Measurements from ENCODE around the gene XCL1.

- TF ChIP-seq EZH2 (IDR thresholded peaks at IDR 0.05; ENCODE audit: low read length, unreplicated experiment) (no peak), CTCF (conservative IDR thresholded peaks at IDR 0.05; ENCODE audit: low read depth, low read length) (no peak), EZH2phosphoT487 (IDR thresholded peaks at IDR 0.05; ENCODE audit: borderline replicate concordance, low read length) (no peak)
Measured at GRCh38 chr1:168589167-168589566, 12.8 kb downstream of the XCL1 start.

Measured in PC-3 (cell line).